IgD-negative memory B cell (primary cell): Measurements from ENCODE around the gene ATOH7. TPM values are rescaled to one million over a fixed set of nuclear protein-coding genes. Genes with fewer than 3 reads are reported as not detected.

Experiments
- polyA plus RNA-seq: library from polyadenylated mRNA; unstranded; fragments of 300-500 nt; fragmentation: Illumina TruSeq; gene quantifications from one replicate; pipeline ENCODE4 v1.2.3, GENCODE V29; 2021

Gene ATOH7
- polyA plus RNA-seq, 1 donor from 2014 or later = not detected

Other genes with a start within 250 kb of the ATOH7 start
- gene HERC4, start 156.8 kb downstream of the ATOH7 start, polyA plus RNA-seq = 19.7 TPM
- gene MYPN, start 122.6 kb downstream of the ATOH7 start, polyA plus RNA-seq = not detected
- gene HNRNPH3, start 100.0 kb upstream of the ATOH7 start, polyA plus RNA-seq = 122 TPM
- 0.45 TPM for gene PBLD, start 100.8 kb upstream of the ATOH7 start, polyA plus RNA-seq
- 7.5 TPM for gene RUFY2, start 175.2 kb upstream of the ATOH7 start, polyA plus RNA-seq
- 0.23 TPM for gene DNA2, start 239.9 kb upstream of the ATOH7 start, polyA plus RNA-seq